Smooth muscle cell of the umbilical artery (primary cell): Measurements from ENCODE around the gene GSTA1. TPM values are rescaled to one million over a fixed set of nuclear protein-coding genes. Genes with fewer than 3 reads are reported as not detected.

Experiments
- total RNA-seq: library from RNA; depleted of rRNA; stranded (reverse); fragments of >200 nt; gene quantifications from 2 replicates; pipeline ENCODE4 v1.2.3, GENCODE V29; 2014

The GSTA1 gene
- total RNA-seq: not detected in 2 replicates

DNA sequence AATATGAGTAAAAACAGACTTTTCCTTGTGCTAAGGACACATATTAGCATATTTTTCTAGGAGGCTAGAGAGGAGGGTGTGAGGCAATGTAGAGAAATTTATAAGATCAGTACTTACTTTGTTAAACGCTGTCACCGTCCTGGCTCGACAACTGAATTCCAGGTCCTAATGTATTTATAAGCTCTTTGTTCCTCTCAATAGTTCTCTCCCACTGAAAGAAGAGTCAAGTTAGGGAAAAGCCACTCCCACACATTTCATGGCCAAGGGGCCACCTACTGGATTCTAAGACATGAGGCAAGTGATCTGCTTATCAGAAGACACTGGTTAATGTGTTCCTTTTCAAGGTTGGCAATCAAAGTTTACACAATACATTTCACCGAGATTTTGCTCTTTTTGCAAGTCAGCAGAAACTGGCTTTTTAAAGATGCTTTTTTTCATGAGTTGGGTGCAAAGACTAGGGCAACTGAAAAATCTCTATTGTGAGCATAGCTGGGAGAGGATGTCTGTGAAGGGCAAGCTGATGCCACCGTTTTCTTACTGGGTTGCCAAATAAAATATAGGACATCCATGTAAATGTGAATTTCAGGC, at the start of gene GSTA1:
TSS of gene GSTA1 (minus strand) at position 149 of the 588 bp plus-strand sequence. CDS start 4,549 bp downstream, outside the sequence.

DNA sequence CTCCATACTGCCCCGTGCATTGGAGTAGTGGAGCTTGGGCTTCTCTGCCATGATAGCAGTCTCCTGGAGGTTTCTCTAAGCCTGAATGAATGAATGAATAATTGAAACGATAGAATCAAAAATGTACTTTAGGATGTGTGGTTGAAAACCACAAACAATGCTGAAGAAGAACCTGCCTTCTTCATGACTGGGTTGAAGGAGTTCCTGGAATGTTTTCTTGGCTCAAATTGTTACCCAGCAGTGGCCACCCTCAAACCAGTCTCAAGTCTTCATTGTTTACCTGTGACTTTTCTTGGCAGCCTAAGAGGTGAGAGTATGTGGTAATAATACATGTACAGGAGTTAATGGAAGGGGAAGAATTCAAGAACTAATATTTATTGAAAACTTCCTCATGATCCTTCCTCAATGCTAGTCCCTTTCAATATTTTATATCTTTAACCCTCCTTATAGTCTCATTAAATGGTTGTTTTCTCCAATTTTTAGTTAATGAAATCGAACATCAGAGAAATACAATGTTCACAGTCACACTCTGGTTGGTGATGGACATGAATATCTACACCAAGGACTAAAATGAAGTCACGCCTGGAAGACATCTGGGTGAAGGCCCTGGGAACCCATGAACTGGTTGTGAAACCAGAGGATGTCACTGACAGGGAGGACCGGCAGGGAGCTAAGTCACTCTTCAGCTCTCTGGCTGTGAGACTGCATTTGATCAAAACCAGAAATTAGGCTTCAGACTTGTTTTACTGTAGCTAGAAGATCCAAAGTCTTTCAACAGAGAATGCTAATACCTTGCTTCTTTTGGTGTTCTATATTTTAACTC, 37.4 kb upstream of the GSTA1 start, which contains the start of gene GSTA5:
TSS of gene GSTA5 (minus strand) at position 51 of the 823 bp plus-strand sequence.

DNA sequence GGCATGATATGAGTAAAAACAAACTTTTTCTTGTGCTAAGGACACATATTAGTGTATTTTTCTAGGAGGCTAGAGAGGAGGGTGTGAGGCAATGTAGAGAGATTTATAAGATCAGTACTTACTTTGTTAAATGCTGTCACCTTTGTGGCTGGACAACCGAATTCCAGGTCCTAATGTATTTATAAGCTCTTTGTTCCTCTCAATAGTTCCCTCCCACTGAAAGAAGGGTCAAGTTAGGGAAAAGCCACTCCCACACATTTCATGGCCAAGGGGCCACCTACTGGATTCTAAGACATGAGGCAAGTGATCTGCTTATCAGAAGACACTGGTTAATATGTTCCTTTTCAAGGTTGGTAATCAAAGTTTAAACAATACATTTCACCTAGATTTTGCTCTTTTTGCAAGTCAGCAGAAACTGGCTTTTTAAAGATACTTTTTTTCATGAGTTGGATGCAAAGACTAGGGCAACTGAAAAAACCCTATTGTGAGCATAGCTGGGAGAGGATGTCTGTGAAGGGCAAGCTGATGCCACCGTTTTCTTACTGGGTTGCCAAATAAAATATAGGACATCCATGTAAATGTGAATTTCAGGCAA, 40.2 kb downstream of the GSTA1 start, which contains the start of gene GSTA2:
TSS of gene GSTA2 (minus strand) at position 154 of the 595 bp plus-strand sequence. CDS start 5,528 bp downstream, outside the sequence.

Other genes starting within 250 kb of the GSTA1 start
- gene TRAM2, start 226.8 kb downstream of the GSTA1 start, total RNA-seq: 38.3 and 81.1 TPM in 2 replicates
- 30.0 and 38.0 TPM in 2 replicates for gene TMEM14A, start 132.7 kb downstream of the GSTA1 start, total RNA-seq
- not detected in 2 replicates for gene GSTA2, start 40.3 kb downstream of the GSTA1 start, total RNA-seq
- not detected in 2 replicates for gene GSTA5, start 37.0 kb upstream of the GSTA1 start, total RNA-seq
- not detected in 2 replicates for gene GSTA3, start 105.9 kb upstream of the GSTA1 start, total RNA-seq
- 29.5 and 35.9 TPM in 2 replicates for gene GSTA4, start 191.5 kb upstream of the GSTA1 start, total RNA-seq